NCI-H1092 (cell line): ENCODE results near the gene CYP39A1.

Source experiments
- DNase-seq: peaks from one replicate; lab custom pipeline; 2025; lab: John Stamatoyannopoulos, UW

The CYP39A1 gene

DNA sequence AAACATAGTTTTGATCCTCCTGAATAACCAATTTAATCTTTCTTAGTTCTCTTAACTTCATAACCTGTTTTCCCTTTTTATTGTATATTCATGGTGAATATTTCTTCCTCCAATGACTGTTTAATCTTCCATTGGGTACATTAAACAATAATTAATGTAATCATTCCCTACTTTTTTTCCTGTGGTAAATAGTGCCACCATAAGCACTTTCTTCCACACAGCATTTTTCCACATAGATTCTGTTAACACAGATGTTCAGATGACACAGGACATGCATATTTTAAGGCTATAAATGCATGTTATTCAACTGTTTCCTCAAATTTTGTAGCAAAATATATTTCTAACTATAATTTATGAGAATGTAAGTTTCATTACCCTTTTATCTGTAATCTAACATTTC, 61.9 kb downstream of the CYP39A1 start:
- DNase-seq = no peak

GRCh38 chr6:46586906-46587305, 65.7 kb downstream of the CYP39A1 start:
- DNase-seq = no peak

DNA sequence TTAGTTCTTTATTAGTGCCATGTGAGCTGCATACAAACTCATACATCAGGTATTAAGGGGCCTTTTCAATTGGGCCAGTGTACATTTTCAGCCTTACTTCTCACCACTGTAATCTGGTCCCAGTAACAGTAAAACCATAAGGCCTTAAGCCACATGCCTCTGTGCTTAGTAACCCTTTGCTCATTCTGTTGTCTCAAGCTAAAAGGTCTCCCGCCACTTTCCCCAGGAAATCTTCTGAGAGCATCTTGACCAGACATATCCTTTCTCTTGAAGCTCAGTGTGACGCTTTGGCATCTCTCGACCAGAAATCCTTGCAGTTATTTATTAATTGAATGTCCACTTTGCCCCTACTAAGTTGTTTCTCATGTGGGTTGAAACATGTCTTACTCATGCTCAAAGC, 68.0 kb downstream of the CYP39A1 start:
- DNase-seq = no peak

DNA sequence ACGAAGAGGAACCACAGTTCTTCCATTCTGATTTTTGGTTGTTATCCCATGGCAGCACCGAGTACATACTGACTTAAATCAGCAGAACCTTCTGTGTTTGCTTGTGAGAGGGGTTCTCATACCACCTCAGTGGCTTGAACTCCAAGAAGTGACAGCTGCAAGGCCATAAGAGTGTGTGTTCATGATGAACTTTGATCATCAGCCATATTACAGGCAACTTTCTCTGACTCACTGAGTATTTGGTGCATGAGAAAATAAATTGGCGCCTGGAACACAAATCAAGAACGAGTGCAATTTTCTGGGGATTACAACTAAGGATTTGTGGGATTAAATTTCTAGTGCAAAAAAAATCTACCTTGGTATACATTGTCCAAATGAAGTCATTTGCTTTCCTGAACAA, 68.9 kb downstream of the CYP39A1 start:
- no peak for DNase-seq

DNA sequence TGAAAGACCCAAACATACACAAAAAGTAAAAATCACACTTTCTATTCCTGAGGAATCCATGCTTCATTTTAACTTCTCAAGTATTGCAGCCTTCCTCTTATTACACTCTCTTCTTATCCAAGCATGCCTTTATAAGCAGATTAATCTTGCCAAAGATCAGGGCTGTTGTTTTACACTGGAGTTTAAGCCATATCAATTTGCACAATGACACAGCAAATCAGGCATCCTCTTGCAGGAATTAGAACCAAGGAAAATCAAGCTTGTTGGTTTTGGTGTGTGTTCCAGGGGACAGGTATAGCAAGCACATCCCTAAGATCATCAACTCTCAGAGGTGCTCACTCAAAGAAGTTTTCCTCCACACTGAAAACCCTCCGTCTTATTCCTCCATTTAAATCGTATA, 69.5 kb downstream of the CYP39A1 start:
- no peak for DNase-seq

GRCh38 chr6:46581459-46582177, 71.0 kb downstream of the CYP39A1 start:
- no peak for DNase-seq

- DNase-seq = no peak
Observed at GRCh38 chr6:46575530-46575929, 77.1 kb downstream of the CYP39A1 start.

GRCh38 chr6:46573140-46573539, 79.5 kb downstream of the CYP39A1 start:
- DNase-seq = no peak

- no peak for DNase-seq
Observed at GRCh38 chr6:46565531-46565930, 87.1 kb downstream of the CYP39A1 start.

- no peak for DNase-seq
Observed at GRCh38 chr6:46563924-46564323, 88.7 kb downstream of the CYP39A1 start.

DNA sequence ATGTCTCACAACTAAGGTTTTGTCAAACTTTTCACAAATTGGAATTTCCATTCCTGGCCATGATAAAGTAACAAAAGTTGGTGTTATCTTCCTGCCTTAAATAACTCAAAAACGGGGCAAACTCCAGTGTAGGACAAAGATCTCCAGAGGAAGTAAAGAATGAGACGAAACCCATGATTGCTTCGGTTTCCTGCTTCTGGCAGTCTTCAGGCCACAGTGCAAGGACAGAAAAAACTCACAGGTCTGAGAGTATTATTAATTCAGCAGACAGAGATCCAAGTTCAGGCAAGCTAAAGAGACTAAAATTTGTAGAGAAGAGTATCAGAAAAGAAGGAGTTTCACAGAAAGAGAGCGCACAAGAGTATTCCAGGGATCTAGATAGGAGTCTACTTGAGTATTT, 96.6 kb downstream of the CYP39A1 start:
- DNase-seq = no peak

GRCh38 chr6:46555129-46555528, 97.5 kb downstream of the CYP39A1 start:
- DNase-seq = no peak

GRCh38 chr6:46549155-46549554, 103.5 kb downstream of the CYP39A1 start:
- DNase-seq = no peak

DNA sequence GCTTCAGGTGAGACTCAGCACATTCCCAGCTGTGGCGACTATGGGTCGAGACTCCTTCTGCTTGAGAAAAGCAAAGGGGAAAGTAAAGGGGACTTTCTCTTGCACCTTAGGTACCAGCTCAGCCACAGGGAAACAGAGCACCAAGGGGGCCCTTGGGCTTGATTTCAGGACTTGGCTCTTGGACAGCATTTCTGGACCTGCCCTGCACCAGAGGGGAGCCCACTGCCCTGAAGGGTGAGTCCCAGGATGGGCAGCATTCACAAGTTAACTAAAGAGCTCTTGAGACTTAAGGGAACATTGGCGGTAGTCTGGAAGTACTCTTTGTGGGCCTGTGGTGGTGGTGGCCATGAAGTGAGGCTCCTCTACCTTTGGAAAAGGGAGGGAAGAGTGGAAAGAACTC, 111.1 kb downstream of the CYP39A1 start:
- DNase-seq = no peak

GRCh38 chr6:46539866-46540265, 112.8 kb downstream of the CYP39A1 start:
- DNase-seq = no peak

- no peak for DNase-seq
Observed at GRCh38 chr6:46538800-46539480, 113.7 kb downstream of the CYP39A1 start.

DNA sequence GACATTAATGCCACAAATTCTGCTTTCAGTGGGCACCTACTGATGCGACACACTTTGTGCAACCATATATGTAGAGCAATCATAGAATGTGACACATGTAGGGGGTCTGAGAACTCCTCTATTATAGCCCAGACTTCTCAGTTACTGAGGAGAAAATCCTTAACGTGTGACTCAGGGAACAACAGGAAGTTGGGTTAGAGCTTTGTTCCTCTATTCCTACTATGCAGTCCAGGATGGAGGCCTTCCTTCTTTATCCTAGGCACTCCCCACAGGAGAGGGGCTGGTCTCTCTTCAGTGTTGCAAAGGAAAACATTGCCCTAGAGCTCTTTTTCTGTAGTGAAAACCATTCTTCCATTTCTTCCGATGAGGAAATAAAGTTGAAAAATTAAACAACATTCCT, 121.7 kb downstream of the CYP39A1 start:
- no peak for DNase-seq

- no peak for DNase-seq
Observed at GRCh38 chr6:46528961-46529750, 123.5 kb downstream of the CYP39A1 start.

DNA sequence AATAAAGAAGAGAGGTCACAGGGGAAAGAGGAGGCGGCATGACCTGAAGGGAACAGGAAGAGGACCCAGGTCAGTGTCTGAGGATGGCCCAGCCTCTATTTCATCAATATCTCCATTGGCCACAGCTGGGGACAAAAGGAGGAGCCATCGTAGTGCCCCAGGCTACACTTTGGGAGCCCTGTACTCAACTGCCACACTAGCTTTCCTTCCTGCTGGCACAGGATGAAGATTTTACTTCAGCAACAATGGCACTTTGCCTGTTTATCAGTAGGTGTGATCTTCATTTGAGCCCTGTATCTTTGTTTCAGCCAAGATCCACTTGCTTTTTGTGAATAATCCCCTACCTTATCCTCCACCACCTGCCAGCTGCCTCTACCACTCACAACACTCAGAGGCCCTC, 126.0 kb downstream of the CYP39A1 start:
- no peak for DNase-seq

DNA sequence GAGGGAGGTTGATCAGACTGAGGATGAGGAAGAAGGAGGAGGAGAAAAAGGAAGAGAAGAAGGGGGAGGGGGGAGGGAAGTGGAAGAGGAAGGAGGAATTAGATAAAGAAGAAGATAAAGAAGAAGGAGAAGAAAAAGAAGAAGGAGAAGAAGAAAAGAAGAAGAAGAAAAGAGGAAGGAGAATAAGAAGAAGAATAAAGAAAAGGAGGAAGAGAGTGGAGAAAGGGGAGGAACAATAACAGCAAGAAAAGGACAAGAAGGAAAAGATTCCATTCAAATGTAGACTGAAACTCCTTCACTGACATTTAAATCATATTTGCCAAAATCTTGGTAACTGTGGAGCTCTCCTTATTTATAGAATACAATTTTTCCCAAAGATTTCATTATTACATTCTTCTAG, 127.0 kb downstream of the CYP39A1 start:
- DNase-seq = no peak

DNA sequence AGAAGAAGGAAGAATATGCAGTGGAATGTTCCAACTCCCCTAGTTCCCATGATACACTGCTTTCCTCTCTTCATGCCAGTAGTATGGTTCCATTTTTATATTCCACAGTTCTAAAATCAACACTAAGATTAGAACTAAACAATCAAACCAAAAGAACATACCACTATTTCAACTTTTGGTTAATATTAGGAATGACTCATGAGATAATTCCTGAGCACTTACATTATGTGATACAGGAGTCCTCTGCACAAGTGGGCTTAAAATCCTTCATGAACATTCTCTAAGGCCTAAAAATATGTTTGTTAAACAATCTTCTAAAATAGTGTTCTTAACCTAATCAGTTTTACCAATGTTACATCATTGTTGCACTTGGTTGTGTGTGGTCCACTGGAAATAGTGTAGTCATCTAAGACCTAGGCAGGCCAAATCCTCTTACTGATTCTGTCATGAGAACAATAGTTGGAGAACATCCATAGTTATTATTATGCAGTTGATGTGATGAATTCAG, 131.1 kb downstream of the CYP39A1 start:
- DNase-seq = no peak

- no peak for DNase-seq
Observed at GRCh38 chr6:46517202-46517601, 135.4 kb downstream of the CYP39A1 start.

- no peak for DNase-seq
Observed at GRCh38 chr6:46513533-46513932, 139.1 kb downstream of the CYP39A1 start.
